GM18511 (cell line): ENCODE measurements around the gene KDF1.
"Not testable (repeated sequence)": the region's sequence is repeated elsewhere in the genome, so short reads cannot be mapped to it uniquely, and the experiment has no call there.

Source experiments
- ATAC-seq: cut with Tn5 transposase; IDR thresholded peaks from one replicate; pipeline ENCODE4 v1.9.1; 2021; ENCODE audit warnings: mild to moderate bottlenecking, moderate library complexity; ENCODE audit not compliant: unreplicated experiment

The KDF1 gene

GRCh38 chr1:26994787-26995517 lies 34.7 kb upstream of the KDF1 start:
- no peak for ATAC-seq

GRCh38 chr1:26994020-26994786 lies 33.9 kb upstream of the KDF1 start:
- ATAC-seq, result no peak

- ATAC-seq, result no peak
Observed at GRCh38 chr1:26993237-26994019, 33.2 kb upstream of the KDF1 start, which contains the start of gene TRNP1. Gene TRNP1 (plus strand): TSS chr1:26993692. CDS start chr1:26993787, 95 bp downstream.

- ATAC-seq, result no peak
Observed at GRCh38 chr1:26991310-26992116, 31.2 kb upstream of the KDF1 start.

GRCh38 chr1:26989403-26990109 lies 29.3 kb upstream of the KDF1 start:
- not testable (repeated sequence) for ATAC-seq

- ATAC-seq, result no peak
Observed at GRCh38 chr1:26986658-26987057, 26.4 kb upstream of the KDF1 start.

GRCh38 chr1:26984291-26984690 lies 24.0 kb upstream of the KDF1 start:
- no peak for ATAC-seq

- no peak for ATAC-seq
Observed at GRCh38 chr1:26983863-26984262, 23.6 kb upstream of the KDF1 start.

- ATAC-seq, result no peak
Observed at GRCh38 chr1:26981146-26981846, 21.0 kb upstream of the KDF1 start.

GRCh38 chr1:26978901-26979300 lies 18.6 kb upstream of the KDF1 start:
- ATAC-seq, result no peak

GRCh38 chr1:26976621-26977510 lies 16.6 kb upstream of the KDF1 start:
- no peak for ATAC-seq

- no peak for ATAC-seq
Observed at GRCh38 chr1:26972821-26973220, 12.6 kb upstream of the KDF1 start.

- no peak for ATAC-seq
Observed at GRCh38 chr1:26972390-26972789, 12.1 kb upstream of the KDF1 start.

GRCh38 chr1:26971590-26971989 lies 11.3 kb upstream of the KDF1 start:
- ATAC-seq, result no peak

GRCh38 chr1:26970810-26971209 lies 10.5 kb upstream of the KDF1 start:
- ATAC-seq, result no peak

GRCh38 chr1:26965628-26966027 lies 5.4 kb upstream of the KDF1 start:
- ATAC-seq, result no peak

- no peak for ATAC-seq
Observed at GRCh38 chr1:26965213-26965612, 4.9 kb upstream of the KDF1 start.

GRCh38 chr1:26961826-26962225 lies 1.6 kb upstream of the KDF1 start:
- ATAC-seq, result no peak

- no peak for ATAC-seq
Observed at GRCh38 chr1:26960625-26960966, 328 bp upstream of the KDF1 start.
